ENCODE data around the gene BFSP1. TPM values are rescaled to one million over a fixed set of nuclear protein-coding genes. Genes with fewer than 3 reads are reported as not detected.

Gene BFSP1
- total RNA-seq, 1 donor from 2014 or later = 4.2 TPM

- TF ChIP-seq EZH2 (IDR thresholded peaks at IDR 0.05; ENCODE audit: insufficient read depth, low read length) = no peak
- no peak for TF ChIP-seq CTCF (IDR thresholded peaks at IDR 0.05; ENCODE audit: insufficient read depth, low read depth, low read length)
Measured at GRCh38 chr20:17507531-17507930, 23.6 kb downstream of the BFSP1 start.

GRCh38 chr20:17507032-17507431 is 24.1 kb downstream of the BFSP1 start:
- Mint-ChIP-seq H3K27ac (ENCODE audit: unreplicated experiment) (no peak overlapping the region), H3K27me3 (ENCODE audit: low read depth, unreplicated experiment) (peaks cover 25% of the 10 kb centered on the region), H3K4me3 (ENCODE audit: unreplicated experiment) (no peak overlapping the region), H3K36me3 (ENCODE audit: low read depth, unreplicated experiment) (no peaks in the 10 kb centered on the region), H3K4me1 (ENCODE audit: low read depth, unreplicated experiment) (peaks cover 2% of the 10 kb centered on the region), H3K9me3 (ENCODE audit: unreplicated experiment) (no peaks in the 10 kb centered on the region)
- H3K9me3 ChIP-seq (ENCODE audit: insufficient read depth, low read depth, low read length) = no peaks in the 10 kb centered on the region
- no peak for TF ChIP-seq CTCF (IDR thresholded peaks at IDR 0.05; ENCODE audit: insufficient read depth, low read depth, low read length)
- no peak for TF ChIP-seq EZH2 (IDR thresholded peaks at IDR 0.05; ENCODE audit: insufficient read depth, low read length)
- FAIRE-seq (no peak), DNase-seq (ENCODE audit: low read depth) (no peak)
- peaks cover 4% of the 10 kb centered on the region for H3K27me3 ChIP-seq (ENCODE audit: insufficient read depth, low read length)
- no peaks in the 10 kb centered on the region for H4K20me1 ChIP-seq (ENCODE audit: insufficient read depth, low read length)
- H3K36me3 ChIP-seq (ENCODE audit: insufficient read depth, low read length) = no peaks in the 10 kb centered on the region
- H3K4me1 ChIP-seq (ENCODE audit: insufficient read depth, low read length) = peaks cover 11% of the 10 kb centered on the region
- H3K9ac ChIP-seq (ENCODE audit: low read length) = no peak overlapping the region
- no peak overlapping the region for H3K4me2 ChIP-seq (ENCODE audit: low read length)
- no peaks in the 10 kb centered on the region for H3K79me2 ChIP-seq (ENCODE audit: insufficient read depth, low read length)
- H3K4me3 ChIP-seq (ENCODE audit: insufficient read depth, low read depth, low read length) = no peak overlapping the region
- H3K27ac ChIP-seq (ENCODE audit: low read depth, low read length) = no peak overlapping the region
- H2AFZ ChIP-seq (ENCODE audit: low read depth, low read length) = no peak overlapping the region

More at GRCh38 chr20:17507531-17507930, 23.6 kb downstream of the BFSP1 start:
- Mint-ChIP-seq H3K27ac (ENCODE audit: unreplicated experiment) (no peak overlapping the region), H3K9me3 (ENCODE audit: unreplicated experiment) (no peaks in the 10 kb centered on the region), H3K4me1 (ENCODE audit: low read depth, unreplicated experiment) (peaks cover 2% of the 10 kb centered on the region), H3K4me3 (ENCODE audit: unreplicated experiment) (no peak overlapping the region), H3K27me3 (ENCODE audit: low read depth, unreplicated experiment) (peaks cover 20% of the 10 kb centered on the region), H3K36me3 (ENCODE audit: low read depth, unreplicated experiment) (no peaks in the 10 kb centered on the region)
- H4K20me1 ChIP-seq (ENCODE audit: insufficient read depth, low read length) = no peaks in the 10 kb centered on the region
- no peaks in the 10 kb centered on the region for H3K79me2 ChIP-seq (ENCODE audit: insufficient read depth, low read length)
- peaks cover 11% of the 10 kb centered on the region for H3K4me1 ChIP-seq (ENCODE audit: insufficient read depth, low read length)
- H3K4me3 ChIP-seq (ENCODE audit: insufficient read depth, low read depth, low read length) = no peak overlapping the region
- DNase-seq (ENCODE audit: low read depth) (no peak), FAIRE-seq (no peak)
- no peaks in the 10 kb centered on the region for H3K27me3 ChIP-seq (ENCODE audit: insufficient read depth, low read length)
- H3K36me3 ChIP-seq (ENCODE audit: insufficient read depth, low read length) = no peaks in the 10 kb centered on the region
- H3K9ac ChIP-seq (ENCODE audit: low read length) = no peak overlapping the region
- no peaks in the 10 kb centered on the region for H3K9me3 ChIP-seq (ENCODE audit: insufficient read depth, low read depth, low read length)
- H2AFZ ChIP-seq (ENCODE audit: low read depth, low read length) = no peak overlapping the region
- H3K4me2 ChIP-seq (ENCODE audit: low read length) = no peak overlapping the region
- H3K27ac ChIP-seq (ENCODE audit: low read depth, low read length) = no peak overlapping the region

GRCh38 chr20:17505636-17506517 is 25.3 kb downstream of the BFSP1 start:
- Mint-ChIP-seq H3K27me3 (ENCODE audit: low read depth, unreplicated experiment) (peaks cover 28% of the 10 kb centered on the region), H3K9me3 (ENCODE audit: unreplicated experiment) (no peaks in the 10 kb centered on the region), H3K27ac (ENCODE audit: unreplicated experiment) (peak overlapping the region; percentile 53), H3K4me3 (ENCODE audit: unreplicated experiment) (no peak overlapping the region), H3K4me1 (ENCODE audit: low read depth, unreplicated experiment) (peaks cover 2% of the 10 kb centered on the region), H3K36me3 (ENCODE audit: low read depth, unreplicated experiment) (no peaks in the 10 kb centered on the region)
- H3K4me2 ChIP-seq (ENCODE audit: low read length) = peak overlapping the region; percentile 93
- peak overlapping the region; percentile 61 for H3K9ac ChIP-seq (ENCODE audit: low read length)
- H2AFZ ChIP-seq (ENCODE audit: low read depth, low read length) = peak overlapping the region; percentile 85
- no peaks in the 10 kb centered on the region for H3K9me3 ChIP-seq (ENCODE audit: insufficient read depth, low read depth, low read length)
- peak overlapping the region; percentile 58 for H3K4me3 ChIP-seq (ENCODE audit: insufficient read depth, low read depth, low read length)
- DNase-seq (ENCODE audit: low read depth) (peak; percentile 42), FAIRE-seq (no peak)
- H3K79me2 ChIP-seq (ENCODE audit: insufficient read depth, low read length) = no peaks in the 10 kb centered on the region
- H3K27ac ChIP-seq (ENCODE audit: low read depth, low read length) = no peak overlapping the region
- peaks cover 11% of the 10 kb centered on the region for H3K4me1 ChIP-seq (ENCODE audit: insufficient read depth, low read length)
- no peaks in the 10 kb centered on the region for H3K36me3 ChIP-seq (ENCODE audit: insufficient read depth, low read length)
- TF ChIP-seq EZH2 (IDR thresholded peaks at IDR 0.05; ENCODE audit: insufficient read depth, low read length) (no peak), CTCF (IDR thresholded peaks at IDR 0.05; ENCODE audit: insufficient read depth, low read depth, low read length) (no peak)
- H4K20me1 ChIP-seq (ENCODE audit: insufficient read depth, low read length) = no peaks in the 10 kb centered on the region
- H3K27me3 ChIP-seq (ENCODE audit: insufficient read depth, low read length) = peaks cover 7% of the 10 kb centered on the region

Data from astrocyte (in vitro differentiated cells and primary cell).